HG03045 (cell line): ENCODE data around the gene ZBTB16.

Experiments
- ATAC-seq: cut with Tn5 transposase; IDR thresholded peaks from one replicate; pipeline ENCODE4 v1.9.1; 2021; ENCODE audit warnings: mild to moderate bottlenecking, moderate library complexity; ENCODE audit not compliant: unreplicated experiment

ZBTB16 gene

GRCh38 chr11:114125531-114125930 lies 66.0 kb downstream of the ZBTB16 start:
- no peak for ATAC-seq

- no peak for ATAC-seq
Observed at GRCh38 chr11:114125959-114126358, 66.4 kb downstream of the ZBTB16 start.

- no peak for ATAC-seq
Observed at GRCh38 chr11:114128399-114128798, 68.9 kb downstream of the ZBTB16 start.

- ATAC-seq: no peak
Observed at GRCh38 chr11:114129142-114129541, 69.6 kb downstream of the ZBTB16 start.

- ATAC-seq: no peak
Observed at GRCh38 chr11:114129699-114130098, 70.2 kb downstream of the ZBTB16 start.

- no peak for ATAC-seq
Observed at GRCh38 chr11:114130115-114130576, 70.6 kb downstream of the ZBTB16 start.

GRCh38 chr11:114130629-114131277 lies 71.2 kb downstream of the ZBTB16 start:
- ATAC-seq: no peak

GRCh38 chr11:114131461-114131864 lies 72.0 kb downstream of the ZBTB16 start:
- ATAC-seq: no peak

GRCh38 chr11:114132417-114132816 lies 72.9 kb downstream of the ZBTB16 start:
- ATAC-seq: no peak

- no peak for ATAC-seq
Observed at GRCh38 chr11:114132944-114133394, 73.5 kb downstream of the ZBTB16 start.

GRCh38 chr11:114133548-114134329 lies 74.2 kb downstream of the ZBTB16 start:
- ATAC-seq: no peak

GRCh38 chr11:114134870-114135269 lies 75.4 kb downstream of the ZBTB16 start:
- no peak for ATAC-seq

- no peak for ATAC-seq
Observed at GRCh38 chr11:114135737-114136151, 76.2 kb downstream of the ZBTB16 start.

GRCh38 chr11:114136686-114137640 lies 77.5 kb downstream of the ZBTB16 start:
- ATAC-seq: no peak

GRCh38 chr11:114137838-114138237 lies 78.3 kb downstream of the ZBTB16 start:
- ATAC-seq: no peak

- ATAC-seq: no peak
Observed at GRCh38 chr11:114138411-114138810, 78.9 kb downstream of the ZBTB16 start.

GRCh38 chr11:114140826-114141225 lies 81.3 kb downstream of the ZBTB16 start:
- ATAC-seq: no peak

- ATAC-seq: no peak
Observed at GRCh38 chr11:114141863-114142580, 82.5 kb downstream of the ZBTB16 start.

- ATAC-seq: no peak
Observed at GRCh38 chr11:114142707-114143106, 83.2 kb downstream of the ZBTB16 start.

GRCh38 chr11:114145166-114145775 lies 85.8 kb downstream of the ZBTB16 start:
- no peak for ATAC-seq
